ENCODE results near the gene BPHL. TPM values are rescaled to one million over a fixed set of nuclear protein-coding genes. Genes with fewer than 3 reads are reported as not detected.
"Not testable (repeated sequence)": the region's sequence is repeated elsewhere in the genome, so short reads cannot be mapped to it uniquely, and the experiment has no call there.

Gene BPHL
- polyA plus RNA-seq, 1 donor from 2014 or later, result 74.9 TPM

- Histone ChIP-seq H3K9me3 (ENCODE audit: low read length) (no peaks in the 10 kb centered on the region), H3K27ac (ENCODE audit: low read length) (no peak overlapping the region), H2AFZ (ENCODE audit: low read depth, low read length) (no peak overlapping the region), H3K9me2 (ENCODE audit: insufficient read depth, low read length) (no peaks in the 10 kb centered on the region), H3K79me2 (replicated peaks; ENCODE audit: insufficient read depth, low read length) (peaks cover 23% of the 10 kb centered on the region), H3F3A (ENCODE audit: insufficient read depth, low read length, poor library complexity, severe bottlenecking) (peaks cover 3% of the 10 kb centered on the region), H3K36me3 (ENCODE audit: insufficient read depth, low read length) (peaks cover 11% of the 10 kb centered on the region), H3K27me3 (ENCODE audit: insufficient read depth, low read depth, low read length) (no peaks in the 10 kb centered on the region), H3K9ac (ENCODE audit: low read length) (no peak overlapping the region), H3K4me2 (ENCODE audit: low read length) (no peak overlapping the region), H3K4me3 (ENCODE audit: low read length) (no peak overlapping the region), H4K20me1 (ENCODE audit: insufficient read depth) (no peaks in the 10 kb centered on the region)
- no peak for TF ChIP-seq POLR2AphosphoS5 (IDR thresholded peaks at IDR 0.05)
Measured at GRCh38 chr6:3151691-3152090, 33.2 kb downstream of the BPHL start.

- no peaks in the 10 kb centered on the region for H3K27me3 ChIP-seq (ENCODE audit: insufficient read depth, low read depth, low read length)
- TF ChIP-seq EZH2 (IDR thresholded peaks at IDR 0.05; ENCODE audit: borderline replicate concordance, insufficient read depth, low read length, poor library complexity, severe bottlenecking), result no peak
- no peak for TF ChIP-seq EP300 (conservative IDR thresholded peaks at IDR 0.05; ENCODE audit: poor library complexity, severe bottlenecking)
- no peak for TF ChIP-seq POLR2AphosphoS5 (IDR thresholded peaks at IDR 0.05)
- no peak for TF ChIP-seq RAD21 (conservative IDR thresholded peaks at IDR 0.05)
- TF ChIP-seq CTCF (IDR thresholded peaks at IDR 0.05; ENCODE audit: poor library complexity, severe bottlenecking), result no peak
- peaks cover 11% of the 10 kb centered on the region for H3K36me3 ChIP-seq (ENCODE audit: insufficient read depth, low read length)
- no peaks in the 10 kb centered on the region for H3K9me2 ChIP-seq (ENCODE audit: insufficient read depth, low read length)
- no peak overlapping the region for H3K4me2 ChIP-seq (ENCODE audit: low read length)
- no peaks in the 10 kb centered on the region for H4K20me1 ChIP-seq (ENCODE audit: insufficient read depth)
- H2AFZ ChIP-seq (ENCODE audit: low read depth, low read length), result no peak overlapping the region
- H3F3A ChIP-seq (ENCODE audit: insufficient read depth, low read length, poor library complexity, severe bottlenecking), result peaks cover 3% of the 10 kb centered on the region
- H3K9me3 ChIP-seq (ENCODE audit: low read length), result no peaks in the 10 kb centered on the region
- H3K4me3 ChIP-seq (ENCODE audit: low read length), result no peak overlapping the region
- H3K79me2 ChIP-seq (replicated peaks; ENCODE audit: insufficient read depth, low read length), result peaks cover 30% of the 10 kb centered on the region
- H3K9ac ChIP-seq (ENCODE audit: low read length), result no peak overlapping the region
- H3K27ac ChIP-seq (ENCODE audit: low read length), result no peak overlapping the region
Measured at GRCh38 chr6:3152689-3153088, 34.2 kb downstream of the BPHL start.

DNA sequence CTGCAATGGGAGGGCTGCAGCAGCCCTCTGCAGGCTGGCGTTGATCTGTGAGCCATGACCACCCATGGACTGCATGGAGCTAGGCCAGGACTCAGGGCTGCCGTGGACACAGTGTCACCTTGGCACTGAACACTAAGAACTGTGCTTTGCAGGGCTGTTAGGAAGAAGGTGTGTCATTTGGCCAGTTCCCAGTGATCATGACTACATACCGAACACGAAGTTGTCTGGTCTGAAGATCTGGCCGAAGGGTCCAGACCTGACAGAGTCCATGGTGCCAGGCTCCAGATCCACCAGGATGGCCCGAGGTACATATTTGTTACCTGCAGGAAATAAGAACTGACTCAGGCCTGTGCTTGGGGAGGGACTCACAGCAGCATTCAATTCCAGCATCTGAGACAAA lies 36.9 kb downstream of the BPHL start:
- not testable (repeated sequence) for H3K9me3 ChIP-seq (ENCODE audit: low read length); H3K27me3 ChIP-seq (ENCODE audit: insufficient read depth, low read depth, low read length); H3F3A ChIP-seq (ENCODE audit: insufficient read depth, low read length, poor library complexity, severe bottlenecking); H4K20me1 ChIP-seq (ENCODE audit: insufficient read depth); H2AFZ ChIP-seq (ENCODE audit: low read depth, low read length); H3K9me2 ChIP-seq (ENCODE audit: insufficient read depth, low read length)
- H3K27ac ChIP-seq (ENCODE audit: low read length), result peak overlapping the region; percentile 51
- H3K4me2 ChIP-seq (ENCODE audit: low read length), result peak overlapping the region; percentile 80
- peak overlapping the region; percentile 45 for H3K9ac ChIP-seq (ENCODE audit: low read length)
- H3K79me2 ChIP-seq (replicated peaks; ENCODE audit: insufficient read depth, low read length), result peaks cover 43% of the 10 kb centered on the region
- H3K4me3 ChIP-seq (ENCODE audit: low read length), result peak overlapping the region; percentile 94
- H3K36me3 ChIP-seq (ENCODE audit: insufficient read depth, low read length), result peaks cover 11% of the 10 kb centered on the region

DNA sequence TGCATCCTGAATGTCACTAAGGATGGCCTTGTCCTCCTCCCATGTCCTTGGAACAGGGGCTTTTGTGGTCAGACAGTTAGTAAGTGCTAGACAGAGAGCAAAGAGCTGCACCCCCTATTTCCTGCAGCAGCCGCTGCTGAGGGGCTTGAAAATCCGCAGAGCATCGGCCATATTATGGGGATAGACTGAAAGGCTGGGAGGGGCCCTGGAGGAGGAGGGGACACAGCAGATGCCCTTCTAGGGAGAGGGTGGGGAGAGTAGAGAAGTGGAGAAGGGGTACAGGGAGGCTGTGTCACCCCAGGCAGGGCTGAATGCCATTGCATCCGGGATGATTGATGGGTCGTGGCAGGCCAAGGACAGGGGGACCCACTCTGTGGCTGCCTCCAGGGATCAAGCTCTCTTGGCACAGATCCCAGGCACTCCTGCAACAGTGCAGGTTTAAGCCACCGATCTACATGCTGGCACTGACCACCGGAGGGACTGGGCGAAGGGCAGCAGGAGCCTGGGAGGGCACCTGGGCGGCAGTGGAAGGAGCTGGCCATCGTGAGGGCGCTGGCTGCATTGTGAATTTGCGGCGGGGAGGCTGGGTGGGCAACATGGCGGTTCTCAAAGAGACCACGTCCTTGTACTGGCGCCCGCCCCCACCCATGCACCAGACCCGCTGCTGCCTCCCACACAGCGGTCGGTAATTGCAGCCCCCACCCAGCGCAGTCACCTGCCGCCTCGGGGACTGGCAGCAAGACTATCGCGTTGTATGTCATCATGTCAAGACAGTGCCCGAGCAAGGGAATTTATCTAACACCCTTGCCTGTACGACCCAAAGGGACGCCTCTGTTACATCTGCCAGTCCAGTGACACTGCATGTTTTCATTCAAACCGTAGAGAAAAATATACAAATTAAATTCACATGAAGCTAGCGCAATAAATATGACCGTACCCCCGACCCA lies 37.9 kb downstream of the BPHL start:
- Histone ChIP-seq H3K27ac (ENCODE audit: low read length) (peak overlapping the region; percentile 96), H3K36me3 (ENCODE audit: insufficient read depth, low read length) (peaks cover 11% of the 10 kb centered on the region), H3K9ac (ENCODE audit: low read length) (peak overlapping the region; percentile 98), H3K4me2 (ENCODE audit: low read length) (peak overlapping the region; percentile 73), H3K4me3 (ENCODE audit: low read length) (peak overlapping the region; percentile 94), H3K79me2 (replicated peaks; ENCODE audit: insufficient read depth, low read length) (peaks cover 46% of the 10 kb centered on the region)
- H3K9me2 ChIP-seq (ENCODE audit: insufficient read depth, low read length); H2AFZ ChIP-seq (ENCODE audit: low read depth, low read length); H3K9me3 ChIP-seq (ENCODE audit: low read length); H3K27me3 ChIP-seq (ENCODE audit: insufficient read depth, low read depth, low read length); H4K20me1 ChIP-seq (ENCODE audit: insufficient read depth); H3F3A ChIP-seq (ENCODE audit: insufficient read depth, low read length, poor library complexity, severe bottlenecking): not testable (repeated sequence)
- TF ChIP-seq POLR2AphosphoS5 (IDR thresholded peaks at IDR 0.05), result peak; percentile 61
- TF ChIP-seq EP300 (conservative IDR thresholded peaks at IDR 0.05; ENCODE audit: poor library complexity, severe bottlenecking), result peak; percentile 8
